HG03060 (cell line): ENCODE data around the gene TCEA3.

Source experiments
- ATAC-seq: cut with Tn5 transposase; IDR thresholded peaks from one replicate; pipeline ENCODE4 v1.9.1; 2021; ENCODE audit warnings: low read depth, moderate number of reproducible peaks; ENCODE audit not compliant: unreplicated experiment

TCEA3 gene

DNA sequence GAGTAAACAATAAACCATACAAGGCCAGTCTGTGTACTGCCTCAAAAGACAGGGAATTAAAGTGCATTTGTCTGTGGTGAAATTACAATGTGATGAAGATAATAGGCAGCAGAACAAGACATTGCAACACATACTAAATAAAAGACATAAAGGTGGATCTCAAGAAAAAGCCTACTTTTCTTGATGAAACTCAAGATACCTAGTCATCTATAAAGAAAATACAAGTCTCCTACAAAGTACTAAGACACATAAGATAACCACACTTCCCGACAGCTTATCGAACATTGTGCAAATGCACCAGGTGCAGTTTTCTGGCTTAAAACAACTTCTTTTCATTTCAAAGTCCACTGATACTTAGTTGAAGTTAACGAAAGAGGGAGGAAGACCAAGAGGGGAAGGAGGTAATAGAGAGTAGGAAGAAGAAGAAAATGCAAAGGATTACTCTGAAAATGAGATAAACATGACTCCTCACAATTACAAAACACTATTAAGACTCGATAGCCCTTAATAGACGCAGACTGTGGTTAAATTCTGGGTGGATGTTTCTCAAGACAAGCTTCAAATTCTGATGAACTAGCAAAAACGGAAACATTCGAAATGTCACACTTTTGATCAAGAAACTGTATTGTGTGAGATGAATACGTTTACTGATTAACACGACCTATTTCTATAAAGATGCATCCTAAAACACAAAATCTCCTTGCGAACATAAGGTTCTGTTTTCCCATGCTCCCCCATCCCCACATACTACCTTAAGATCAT, 82.4 kb downstream of the TCEA3 start:
- no peak for ATAC-seq

DNA sequence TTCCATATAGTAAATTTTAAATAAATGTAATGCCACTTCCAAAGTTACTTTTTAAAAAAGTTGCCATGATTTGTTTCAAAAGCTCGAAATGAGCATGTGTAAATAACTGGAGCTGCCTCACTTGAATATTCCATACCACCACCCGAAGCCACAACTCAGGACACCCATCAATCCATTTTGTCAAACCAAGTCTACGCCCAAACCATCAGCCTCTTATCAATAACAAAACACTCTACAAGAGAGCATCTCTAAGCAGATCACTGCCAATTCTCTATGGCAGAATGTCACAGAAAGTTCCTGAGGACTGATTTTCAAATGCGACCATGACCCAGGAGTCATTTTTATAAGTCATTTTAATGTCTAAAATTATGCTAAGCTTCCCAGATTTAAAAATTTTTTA, 84.9 kb downstream of the TCEA3 start:
- ATAC-seq: no peak

DNA sequence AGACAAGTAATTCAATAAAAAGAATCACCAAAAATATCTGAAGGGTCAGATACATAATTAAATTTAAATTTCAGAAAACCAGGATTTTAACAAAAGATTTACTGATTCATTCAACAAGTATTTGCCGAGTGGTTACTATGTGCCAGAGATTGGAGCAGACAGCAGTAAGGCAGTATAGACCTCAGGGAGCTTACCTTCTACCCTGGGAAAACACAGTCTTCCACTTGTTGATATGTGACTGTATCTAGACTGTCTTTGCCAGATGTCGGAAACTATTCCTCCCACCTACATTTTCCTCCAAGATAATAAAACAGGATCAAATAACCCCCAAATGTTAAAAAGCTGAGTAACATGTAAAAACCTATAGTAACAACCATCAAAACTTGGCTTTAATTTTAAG, 86.7 kb downstream of the TCEA3 start:
- ATAC-seq: no peak

DNA sequence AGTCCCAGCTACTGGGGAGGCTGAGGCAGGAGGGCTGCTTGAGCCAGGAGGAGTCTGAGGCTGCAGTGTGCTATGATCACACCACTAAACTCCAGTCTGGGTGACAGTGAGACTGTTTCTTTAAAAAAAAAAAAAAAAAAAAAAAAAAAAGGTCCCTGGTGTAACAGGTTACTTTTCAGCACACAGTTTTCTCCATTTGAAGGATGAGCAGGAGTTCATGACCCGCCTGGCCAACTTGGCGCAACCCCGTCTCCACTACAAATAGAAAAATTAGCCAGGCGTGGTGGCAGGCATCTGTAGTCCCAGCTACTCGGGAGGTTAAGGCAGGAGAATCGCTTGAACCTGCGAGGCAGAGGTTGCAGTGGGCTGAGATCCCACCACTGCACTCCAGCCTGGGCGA, 92.8 kb downstream of the TCEA3 start:
- ATAC-seq: no peak
